LoVo (cell line): ENCODE measurements around the gene ABCA2.
A peak's percentile ranks its signal among the peaks of the same experiment; 100 is the strongest.

Experiments used
- DNase-seq: peaks from one replicate; pipeline ENCODE4 v3.0.0-alpha.2; 2016; ENCODE audit warnings: low spot score

ABCA2 gene

GRCh38 chr9:136964171-136964689 is 63.8 kb downstream of the ABCA2 start:
- DNase-seq: peak; percentile 63

- DNase-seq: no peak
Measured at GRCh38 chr9:136963751-136964150, 64.3 kb downstream of the ABCA2 start.

- DNase-seq: no peak
Measured at GRCh38 chr9:136963341-136963740, 64.7 kb downstream of the ABCA2 start.

- no peak for DNase-seq
Measured at GRCh38 chr9:136962701-136963248, 65.3 kb downstream of the ABCA2 start.

DNA sequence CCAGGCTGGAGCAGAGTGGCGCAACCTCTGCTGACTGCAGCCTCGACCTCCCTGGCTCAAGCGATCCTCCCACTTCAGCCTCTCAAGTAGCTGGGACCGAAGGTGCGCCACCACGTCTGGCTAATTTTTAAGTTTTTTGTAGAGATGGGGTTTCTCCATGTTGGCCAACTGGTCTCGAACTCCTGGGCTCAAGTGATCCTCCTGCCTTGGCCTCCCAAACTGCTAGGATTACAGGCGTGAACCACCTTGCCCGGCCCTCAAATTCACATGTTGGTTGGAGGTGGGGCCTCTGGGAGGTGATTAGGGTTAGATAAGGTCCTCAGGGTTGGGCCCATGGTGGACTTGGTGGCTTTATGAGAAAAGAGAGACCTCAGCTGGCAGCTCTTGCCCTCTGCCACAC is 65.9 kb downstream of the ABCA2 start:
- DNase-seq: no peak

DNA sequence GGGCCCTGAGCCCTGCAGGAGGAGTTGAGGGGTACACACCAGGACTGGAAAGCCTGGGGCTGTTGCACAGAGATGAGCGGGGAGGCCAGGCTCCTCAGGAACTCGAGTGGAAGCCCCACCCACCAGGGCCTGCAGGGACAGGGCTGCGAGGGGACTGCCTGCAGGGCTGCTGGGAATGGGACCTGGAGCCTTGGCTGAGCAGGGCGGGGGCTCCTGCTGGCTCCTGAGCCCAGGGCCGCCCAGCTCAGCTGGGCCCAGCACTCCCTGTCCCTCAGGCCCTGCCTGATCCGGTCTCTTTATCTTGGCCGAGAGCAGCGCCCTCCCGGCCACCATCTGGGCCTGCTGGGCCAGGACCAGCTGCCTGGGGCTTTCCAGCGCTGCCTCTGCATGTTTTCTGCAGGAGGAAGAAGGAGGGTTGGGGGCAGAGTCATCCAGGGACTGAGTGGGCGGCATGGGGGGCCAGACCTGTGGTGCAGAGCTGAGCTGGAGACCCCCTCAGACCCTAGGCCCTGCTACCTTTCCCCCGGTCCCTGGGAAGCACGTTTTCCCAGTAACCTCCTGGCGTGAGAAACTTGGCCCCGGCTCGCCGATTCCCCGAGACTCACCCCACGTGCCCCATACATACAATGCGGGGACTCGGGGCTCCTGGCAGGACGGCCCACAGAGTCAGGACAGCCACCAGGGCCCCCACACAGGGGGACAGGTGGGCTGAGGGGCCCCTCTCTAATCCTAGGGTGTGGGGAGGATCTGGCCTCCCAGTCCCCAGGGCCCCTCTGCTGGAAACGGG is 66.6 kb downstream of the ABCA2 start:
- DNase-seq: no peak

- no peak for DNase-seq
Measured at GRCh38 chr9:136960938-136961275, 67.1 kb downstream of the ABCA2 start.

- DNase-seq: no peak
Measured at GRCh38 chr9:136960212-136960937, 67.7 kb downstream of the ABCA2 start.

DNA sequence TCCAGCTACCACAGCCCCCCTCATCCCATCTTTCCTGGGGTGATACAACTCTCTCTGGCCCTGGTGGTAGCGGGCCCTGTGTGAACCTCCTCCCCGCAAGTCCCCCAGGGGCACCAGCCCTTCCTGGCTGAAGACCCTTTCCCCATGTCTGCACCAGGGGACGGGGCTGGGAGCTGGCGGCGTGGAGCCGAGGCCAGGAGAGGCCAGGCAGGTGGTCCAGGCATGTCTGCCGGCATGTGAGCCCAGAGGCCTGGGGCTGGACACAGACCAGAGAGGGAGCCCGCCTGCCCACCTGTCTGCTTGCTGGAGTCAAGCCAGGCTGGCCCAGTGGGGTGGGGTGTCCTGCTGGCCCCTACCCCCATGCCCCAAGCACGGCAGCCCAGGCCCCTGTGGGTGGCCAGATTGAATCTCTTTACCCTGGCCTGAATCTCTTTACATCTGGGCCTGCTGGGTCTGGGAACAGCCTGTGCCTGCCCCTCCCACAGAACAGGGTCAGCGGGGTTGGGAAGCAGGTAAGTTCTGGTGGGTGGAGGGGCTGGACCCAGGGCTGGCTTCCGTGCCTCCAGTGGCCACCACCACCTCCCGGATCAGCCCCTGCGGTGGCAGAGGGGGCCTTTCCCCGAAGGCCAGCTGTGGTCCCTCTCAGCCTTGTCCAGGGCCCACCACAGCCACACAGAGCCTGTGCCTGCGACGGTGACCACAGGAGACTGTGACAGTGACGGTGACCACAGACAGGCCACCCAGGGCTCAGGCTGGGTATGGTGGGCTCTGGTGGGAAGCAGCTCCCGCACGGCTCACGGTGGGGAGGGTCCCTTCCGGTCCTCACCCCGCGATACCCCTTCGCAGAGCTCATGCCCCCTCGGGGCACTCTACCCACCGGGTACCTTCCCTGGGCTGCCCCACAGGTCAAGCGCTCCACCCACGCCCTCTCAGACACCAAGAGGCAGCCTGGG is 68.9 kb downstream of the ABCA2 start:
- DNase-seq: no peak

- DNase-seq: no peak
Measured at GRCh38 chr9:136958473-136958872, 69.6 kb downstream of the ABCA2 start.

DNA sequence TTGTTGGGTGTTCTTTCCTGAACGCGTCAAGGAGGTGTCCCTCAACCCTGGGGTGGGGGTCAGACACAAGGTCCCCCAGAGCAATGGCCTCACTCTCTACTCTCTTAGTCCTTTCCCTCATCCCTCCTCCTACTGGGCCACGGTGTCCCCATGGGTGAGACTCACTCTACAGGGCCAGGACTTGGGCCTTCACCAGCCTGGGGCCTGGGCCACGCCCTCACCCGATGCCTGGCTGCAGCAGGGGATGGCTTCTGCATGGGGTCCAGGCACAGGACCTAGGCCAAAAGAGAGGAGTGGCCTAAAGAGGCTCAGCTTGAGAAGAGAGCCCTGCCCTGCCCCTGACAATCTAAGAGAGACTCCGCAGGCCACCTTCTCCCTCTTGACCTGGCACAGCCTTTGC is 70.1 kb downstream of the ABCA2 start:
- no peak for DNase-seq

DNA sequence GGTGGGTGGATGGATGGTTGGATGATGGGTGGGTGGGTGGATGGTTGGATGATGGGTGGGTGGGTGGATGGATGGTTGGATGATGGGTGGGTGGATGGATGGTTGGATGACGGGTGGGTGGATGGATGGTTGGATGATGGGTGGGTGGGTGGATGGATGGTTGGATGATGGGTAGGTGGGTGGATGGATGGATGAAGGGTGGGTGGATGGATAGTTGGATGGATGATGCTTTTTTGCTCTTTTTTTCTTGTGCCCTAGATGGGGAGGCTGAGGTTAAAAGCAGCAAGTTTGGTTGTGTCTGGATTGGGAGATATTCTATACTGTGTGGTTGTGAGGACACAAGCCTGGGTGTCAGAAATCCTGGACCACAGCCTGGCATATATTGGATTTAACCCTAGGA is 70.6 kb downstream of the ABCA2 start:
- DNase-seq: no peak
